GM23338 (cell line): ENCODE results near the gene ZNF350. TPM values are rescaled to one million over a fixed set of nuclear protein-coding genes. Genes with fewer than 3 reads are reported as not detected.

Experiments used
- ATAC-seq: fragments of 200-7000 bp; cut with Tn5 transposase; 3 replicates; pipeline ENCODE4 v1.9.1; 2020
- DNase-seq: peaks from one replicate; pipeline ENCODE4 v3.0.0-alpha.2; 2015; ENCODE audit warnings: low spot score
- H2AFZ ChIP-seq: fragments of 200-600 bp; sonication (generic); 2 replicates; pipeline ENCODE4 v1.8.0; 2016; ENCODE audit warnings: antibody characterized with exemption, mild to moderate bottlenecking, moderate library complexity
- H3F3A ChIP-seq: fragments of 200-600 bp; sonication (generic); replicated peaks from 2 replicates; pipeline ENCODE4 v1.8.0; 2017; ENCODE audit warnings: antibody characterized with exemption, mixed run types, low read depth
- H3K27ac ChIP-seq: fragments of 200-600 bp; sonication (generic); 2 replicates; pipeline ENCODE4 v1.6.1; 2016; ENCODE audit warnings: low read depth
- H3K27me3 ChIP-seq: fragments of 200-600 bp; sonication (generic); 2 replicates; pipeline ENCODE4 v1.8.0; 2016; ENCODE audit warnings: mild to moderate bottlenecking, mixed run types, moderate library complexity; ENCODE audit not compliant: insufficient read depth
- H3K36me3 ChIP-seq: fragments of 200-600 bp; sonication (generic); 2 replicates; pipeline ENCODE4 v1.8.0; 2016; ENCODE audit warnings: mild to moderate bottlenecking; ENCODE audit not compliant: insufficient read depth
- H3K4me1 ChIP-seq: fragments of 200-600 bp; sonication (generic); 2 replicates; pipeline ENCODE4 v1.8.0; 2016; ENCODE audit warnings: mild to moderate bottlenecking, moderate library complexity; ENCODE audit not compliant: insufficient read depth
- H3K4me2 ChIP-seq: fragments of 200-600 bp; sonication (generic); 2 replicates; pipeline ENCODE4 v1.7.1; 2017; ENCODE audit warnings: mixed run types
- H3K4me3 ChIP-seq: fragments of 200-600 bp; sonication (generic); 2 replicates; pipeline ENCODE4 v1.6.1; 2016; ENCODE audit warnings: mixed run types
- H3K79me2 ChIP-seq: fragments of 200-600 bp; sonication (generic); replicated peaks from 2 replicates; pipeline ENCODE4 v1.8.0; 2017; ENCODE audit warnings: mild to moderate bottlenecking; ENCODE audit not compliant: insufficient read depth
- H3K9me2 ChIP-seq: fragments of 200-600 bp; sonication (generic); 2 replicates; pipeline ENCODE4 v1.8.0; 2017; ENCODE audit not compliant: insufficient read depth
- H4K20me1 ChIP-seq: fragments of 200-600 bp; sonication (generic); replicated peaks from 2 replicates; pipeline ENCODE4 v1.8.0; 2017; ENCODE audit warnings: mild to moderate bottlenecking; ENCODE audit not compliant: insufficient read depth
- H3K27ac Mint-ChIP-seq: 2 replicates; pipeline ENCODE4 v1.8.0; 2020; ENCODE audit warnings: inconsistent platforms, mild to moderate bottlenecking, moderate library complexity, mixed read lengths
- H3K27me3 Mint-ChIP-seq: 3 replicates; pipeline ENCODE4 v1.8.0; 2022; ENCODE audit warnings: low read depth, mild to moderate bottlenecking, moderate library complexity, mixed read lengths, inconsistent platforms; ENCODE audit not compliant: insufficient read depth, poor library complexity
- H3K36me3 Mint-ChIP-seq: 3 replicates; pipeline ENCODE4 v1.8.0; 2021; ENCODE audit warnings: low read depth, mild to moderate bottlenecking, inconsistent platforms, moderate library complexity, mixed read lengths
- H3K4me1 Mint-ChIP-seq: 3 replicates; pipeline ENCODE4 v1.8.0; 2020; ENCODE audit warnings: mild to moderate bottlenecking, inconsistent platforms, mixed read lengths
- H3K4me3 Mint-ChIP-seq: 3 replicates; pipeline ENCODE4 v1.8.0; 2021; ENCODE audit warnings: moderate library complexity, mild to moderate bottlenecking, inconsistent platforms, mixed read lengths
- H3K9me3 Mint-ChIP-seq: 3 replicates; pipeline ENCODE4 v1.8.0; 2020; ENCODE audit warnings: moderate library complexity, mild to moderate bottlenecking, inconsistent platforms, mixed read lengths
- CREB1 ChIP-seq: fragments of 250-450 bp; sonication (Bioruptor Pico); IDR thresholded peaks from 2 replicates; pipeline ENCODE4 v1.5.0; 2020; ENCODE audit warnings: low read depth, mild to moderate bottlenecking, moderate library complexity
- ETS1 ChIP-seq: IDR thresholded peaks from 2 replicates; pipeline ENCODE4 v1.6.1; 2016; ENCODE audit warnings: antibody characterized with exemption
- EZH2 ChIP-seq: fragments of 200-600 bp; sonication (generic); IDR thresholded peaks from one replicate; pipeline ENCODE4 v1.8.0; 2017; ENCODE audit warnings: antibody characterized with exemption, mild to moderate bottlenecking, low read depth; ENCODE audit not compliant: unreplicated experiment
- EZH2phosphoT487 ChIP-seq: fragments of 200-600 bp; sonication (generic); IDR thresholded peaks from one replicate; pipeline ENCODE4 v1.8.1; 2018; ENCODE audit warnings: antibody characterized with exemption; ENCODE audit not compliant: unreplicated experiment
- JUNB ChIP-seq: IDR thresholded peaks from one replicate; pipeline ENCODE4 v1.6.1; 2016; ENCODE audit warnings: antibody characterized with exemption; ENCODE audit not compliant: unreplicated experiment
- NANOG ChIP-seq: IDR thresholded peaks from 2 replicates; pipeline ENCODE4 v1.6.1; 2016; ENCODE audit warnings: antibody characterized with exemption, borderline replicate concordance
- POLR2AphosphoS5 ChIP-seq: IDR thresholded peaks from 2 replicates; pipeline ENCODE4 v1.6.1; 2016; ENCODE audit warnings: antibody characterized with exemption, low read depth
- STAT1 ChIP-seq: IDR thresholded peaks from one replicate; pipeline ENCODE4 v1.6.1; 2016; ENCODE audit warnings: antibody characterized with exemption; ENCODE audit not compliant: unreplicated experiment
- ZNF114 ChIP-seq: fragments of 250-450 bp; sonication (Bioruptor Pico); IDR thresholded peaks from 2 replicates; pipeline ENCODE4 v1.5.0; 2020; ENCODE audit warnings: mild to moderate bottlenecking, moderate library complexity
- ZNF331 ChIP-seq: fragments of 250-450 bp; sonication (Bioruptor Pico); IDR thresholded peaks from 2 replicates; pipeline ENCODE4 v1.5.0; 2020; ENCODE audit warnings: low read depth, mild to moderate bottlenecking, moderate library complexity
- ZNF462 ChIP-seq: fragments of 250-450 bp; sonication (Bioruptor Pico); IDR thresholded peaks from 2 replicates; pipeline ENCODE4 v1.5.0; 2020; ENCODE audit warnings: mild to moderate bottlenecking, moderate library complexity
- polyA plus RNA-seq: library from polyadenylated mRNA; unstranded; fragments of >200 nt; fragmentation: Nextera tagmentation; extraction: Ambion mirVana; gene quantifications from 2 replicates; pipeline ENCODE4 v1.2.1, GENCODE V29; 2016
- total RNA-seq: library from RNA; depleted of rRNA; stranded (reverse); fragments of >200 nt; shearing (Covaris generic); gene quantifications from 2 replicates; pipeline ENCODE4 v1.2.3, GENCODE V29; 2014
- TF ChIP-seq, protein P1 (sequence below): IDR thresholded peaks from one replicate; pipeline ENCODE4 v1.6.1; 2018; ENCODE audit warnings: antibody characterized with exemption; ENCODE audit not compliant: unreplicated experiment
- TF ChIP-seq, protein P2 (sequence below), 2 experiments: fragments of 200-600 bp in 1 of 2; sonication (generic) in 1 of 2; conservative IDR thresholded peaks; 2 replicates each; pipeline versions ENCODE4 v1.5.1 to v1.6.1; 2016 to 2017; ENCODE audit warnings: antibody characterized with exemption in 2 of 2, low read depth in 2 of 2, mild to moderate bottlenecking in 2 of 2, moderate library complexity in 1 of 2

ZNF350 gene
- total and polyA plus RNA-seq, 2 experiments from 2014 or later: 5.8 to 7.6 TPM

DNA sequence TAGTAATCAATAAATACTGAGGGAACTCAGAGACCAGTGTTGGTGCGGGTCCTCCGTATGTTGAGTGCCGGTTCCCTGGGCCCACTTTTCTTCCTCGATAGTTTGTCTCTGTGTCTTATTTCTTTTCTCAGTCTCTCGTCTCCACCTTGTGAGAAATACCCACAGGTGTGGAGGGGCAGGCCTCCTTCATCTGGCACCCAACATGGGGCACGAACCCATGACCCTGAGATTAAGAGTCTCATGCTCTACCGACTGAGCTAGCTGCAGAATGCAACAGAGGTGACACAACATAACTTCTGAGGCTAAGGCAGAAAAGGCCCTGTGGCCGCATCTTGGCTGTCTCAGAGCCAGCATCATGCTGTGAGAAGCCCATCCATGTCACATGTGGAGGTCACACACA lies 64.7 kb downstream of the ZNF350 start:
- DNase-seq (no peak), ATAC-seq (no peak)
- Mint-ChIP-seq H3K4me1 (0 out of 3 replicates have a peak, but pooled peaks cover 2% of the 10 kb centered on the region), H3K4me3 (no peak overlapping the region), H3K27me3 (peaks cover 7% of the 10 kb centered on the region), H3K9me3 (peaks cover 100% of the 10 kb centered on the region), H3K27ac (no peak overlapping the region), H3K36me3 (peaks cover 87% of the 10 kb centered on the region)
- no peak; the same call in 1 of the 2 replicates for TF ChIP-seq ZNF331 (CRISPR knock-in tag)
- TF ChIP-seq ETS1: no peak
- TF ChIP-seq STAT1: no peak
- TF ChIP-seq ZNF114: no peak
- TF ChIP-seq JUNB: no peak
- no peak for TF ChIP-seq ZNF462
- no peak for TF ChIP-seq POLR2AphosphoS5
- TF ChIP-seq EZH2: no peak
- TF ChIP-seq, protein P1, sequence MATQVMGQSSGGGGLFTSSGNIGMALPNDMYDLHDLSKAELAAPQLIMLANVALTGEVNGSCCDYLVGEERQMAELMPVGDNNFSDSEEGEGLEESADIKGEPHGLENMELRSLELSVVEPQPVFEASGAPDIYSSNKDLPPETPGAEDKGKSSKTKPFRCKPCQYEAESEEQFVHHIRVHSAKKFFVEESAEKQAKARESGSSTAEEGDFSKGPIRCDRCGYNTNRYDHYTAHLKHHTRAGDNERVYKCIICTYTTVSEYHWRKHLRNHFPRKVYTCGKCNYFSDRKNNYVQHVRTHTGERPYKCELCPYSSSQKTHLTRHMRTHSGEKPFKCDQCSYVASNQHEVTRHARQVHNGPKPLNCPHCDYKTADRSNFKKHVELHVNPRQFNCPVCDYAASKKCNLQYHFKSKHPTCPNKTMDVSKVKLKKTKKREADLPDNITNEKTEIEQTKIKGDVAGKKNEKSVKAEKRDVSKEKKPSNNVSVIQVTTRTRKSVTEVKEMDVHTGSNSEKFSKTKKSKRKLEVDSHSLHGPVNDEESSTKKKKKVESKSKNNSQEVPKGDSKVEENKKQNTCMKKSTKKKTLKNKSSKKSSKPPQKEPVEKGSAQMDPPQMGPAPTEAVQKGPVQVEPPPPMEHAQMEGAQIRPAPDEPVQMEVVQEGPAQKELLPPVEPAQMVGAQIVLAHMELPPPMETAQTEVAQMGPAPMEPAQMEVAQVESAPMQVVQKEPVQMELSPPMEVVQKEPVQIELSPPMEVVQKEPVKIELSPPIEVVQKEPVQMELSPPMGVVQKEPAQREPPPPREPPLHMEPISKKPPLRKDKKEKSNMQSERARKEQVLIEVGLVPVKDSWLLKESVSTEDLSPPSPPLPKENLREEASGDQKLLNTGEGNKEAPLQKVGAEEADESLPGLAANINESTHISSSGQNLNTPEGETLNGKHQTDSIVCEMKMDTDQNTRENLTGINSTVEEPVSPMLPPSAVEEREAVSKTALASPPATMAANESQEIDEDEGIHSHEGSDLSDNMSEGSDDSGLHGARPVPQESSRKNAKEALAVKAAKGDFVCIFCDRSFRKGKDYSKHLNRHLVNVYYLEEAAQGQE: no peak
- no peak for TF ChIP-seq EZH2phosphoT487
- TF ChIP-seq NANOG: no peak
- TF ChIP-seq, protein P2, sequence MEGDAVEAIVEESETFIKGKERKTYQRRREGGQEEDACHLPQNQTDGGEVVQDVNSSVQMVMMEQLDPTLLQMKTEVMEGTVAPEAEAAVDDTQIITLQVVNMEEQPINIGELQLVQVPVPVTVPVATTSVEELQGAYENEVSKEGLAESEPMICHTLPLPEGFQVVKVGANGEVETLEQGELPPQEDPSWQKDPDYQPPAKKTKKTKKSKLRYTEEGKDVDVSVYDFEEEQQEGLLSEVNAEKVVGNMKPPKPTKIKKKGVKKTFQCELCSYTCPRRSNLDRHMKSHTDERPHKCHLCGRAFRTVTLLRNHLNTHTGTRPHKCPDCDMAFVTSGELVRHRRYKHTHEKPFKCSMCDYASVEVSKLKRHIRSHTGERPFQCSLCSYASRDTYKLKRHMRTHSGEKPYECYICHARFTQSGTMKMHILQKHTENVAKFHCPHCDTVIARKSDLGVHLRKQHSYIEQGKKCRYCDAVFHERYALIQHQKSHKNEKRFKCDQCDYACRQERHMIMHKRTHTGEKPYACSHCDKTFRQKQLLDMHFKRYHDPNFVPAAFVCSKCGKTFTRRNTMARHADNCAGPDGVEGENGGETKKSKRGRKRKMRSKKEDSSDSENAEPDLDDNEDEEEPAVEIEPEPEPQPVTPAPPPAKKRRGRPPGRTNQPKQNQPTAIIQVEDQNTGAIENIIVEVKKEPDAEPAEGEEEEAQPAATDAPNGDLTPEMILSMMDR (conservative IDR thresholded peaks at IDR 0.05; ENCODE audit: low read depth in 2 of 2): no peak
- TF ChIP-seq CREB1 (CRISPR knock-in tag): no peak
- Histone ChIP-seq H3K4me3 (no peak overlapping the region), H3F3A (no peaks in the 10 kb centered on the region), H3K79me2 (no peaks in the 10 kb centered on the region), H3K4me2 (no peak overlapping the region), H3K27ac (no peak overlapping the region), H3K4me1 (no peaks in the 10 kb centered on the region), H3K36me3 (peaks cover 45% of the 10 kb centered on the region), H4K20me1 (no peaks in the 10 kb centered on the region), H3K9me2 (peaks cover 6% of the 10 kb centered on the region; the same call in 1 of the 2 replicates), H3K27me3 (no peaks in the 10 kb centered on the region), H2AFZ (no peak overlapping the region)
